ENCODE results near the gene FAM229B. TPM values are rescaled to one million over a fixed set of nuclear protein-coding genes. Genes with fewer than 3 reads are reported as not detected.
"Not testable (repeated sequence)": the region's sequence is repeated elsewhere in the genome, so short reads cannot be mapped to it uniquely, and the experiment has no call there.

The FAM229B gene
- polyA plus RNA-seq, 2 donors, result 5.4 to 6.2 TPM

DNA sequence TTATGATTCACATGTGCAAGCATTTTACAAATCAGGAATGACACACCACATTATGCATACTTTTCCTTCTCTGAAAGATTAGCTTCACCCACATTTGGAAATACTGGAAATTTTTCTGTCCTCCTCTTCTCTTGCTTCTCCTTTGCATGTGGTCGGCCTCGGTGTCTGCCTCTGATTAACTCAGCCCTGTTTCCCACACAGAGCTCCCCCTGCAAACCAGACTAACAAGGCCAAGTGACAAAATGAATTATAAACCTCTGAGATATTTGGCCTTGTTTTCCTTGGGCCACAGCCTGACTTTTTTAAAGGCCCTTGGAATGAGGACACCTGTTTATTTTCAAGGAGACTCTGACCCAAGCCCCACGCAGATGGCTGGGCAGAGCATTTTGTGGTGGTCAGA is 42.5 kb upstream of the FAM229B start:
- no peak overlapping the region for H3K27ac ChIP-seq (ENCODE audit: low read depth in 2 of 2, low read length in 1 of 2)
- H3K9me3 ChIP-seq (ENCODE audit: control insufficient read depth in 2 of 2, insufficient read depth in 1 of 2, low read depth in 1 of 2, low read length in 1 of 2), result no peaks in the 10 kb centered on the region
- no peaks in the 10 kb centered on the region for H3K36me3 ChIP-seq (ENCODE audit: control insufficient read depth in 2 of 2, insufficient read depth in 2 of 2, low read length in 1 of 2)
- no peaks in the 10 kb centered on the region for H3K27me3 ChIP-seq (ENCODE audit: control insufficient read depth in 1 of 2, insufficient read depth in 2 of 2, low read length in 2 of 2)
- WGBS, 2 donors, result 58 to 62% methylated on average over 3 of the region's 3 CpGs
- H3K4me1 ChIP-seq (ENCODE audit: control insufficient read depth in 2 of 2, insufficient read depth in 2 of 2, low read length in 1 of 2), result peaks cover 0 to 3% of the 10 kb centered on the region in 2 donors
- H3K4me3 ChIP-seq (ENCODE audit: low read depth in 1 of 2, low read length in 2 of 2), result no peak overlapping the region

DNA sequence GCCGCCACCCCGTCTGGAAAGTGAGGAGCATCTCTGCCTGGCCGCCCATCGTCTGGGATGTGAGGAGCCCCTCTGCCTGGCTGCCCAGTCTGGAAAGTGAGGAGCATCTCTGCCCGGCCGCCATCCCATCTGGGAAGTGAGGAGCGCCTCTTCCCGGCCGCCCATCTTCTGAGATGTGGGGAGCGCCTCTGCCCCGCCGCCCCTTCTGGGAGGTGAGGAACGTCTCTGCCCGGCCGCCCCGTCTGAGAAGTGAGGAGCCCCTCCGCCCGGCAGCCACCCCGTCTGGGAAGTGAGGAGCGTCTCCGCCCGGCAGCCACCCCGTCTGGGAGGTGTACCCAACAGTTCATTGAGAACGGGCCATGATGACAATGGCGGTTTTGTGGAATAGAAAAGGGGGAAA is 39.9 kb upstream of the FAM229B start:
- H3K27me3 ChIP-seq (ENCODE audit: control insufficient read depth in 1 of 2, insufficient read depth in 2 of 2, low read length in 2 of 2); H3K4me1 ChIP-seq (ENCODE audit: control insufficient read depth in 2 of 2, insufficient read depth in 2 of 2, low read length in 1 of 2); H3K27ac ChIP-seq (ENCODE audit: low read depth in 2 of 2, low read length in 1 of 2); H3K36me3 ChIP-seq (ENCODE audit: control insufficient read depth in 2 of 2, insufficient read depth in 2 of 2, low read length in 1 of 2); H3K9me3 ChIP-seq (ENCODE audit: control insufficient read depth in 2 of 2, insufficient read depth in 1 of 2, low read depth in 1 of 2, low read length in 1 of 2); H3K4me3 ChIP-seq (ENCODE audit: low read depth in 1 of 2, low read length in 2 of 2): not testable (repeated sequence)
- 94% methylated on average over 22 to 25 of the region's 25 CpGs for WGBS, 2 donors

DNA sequence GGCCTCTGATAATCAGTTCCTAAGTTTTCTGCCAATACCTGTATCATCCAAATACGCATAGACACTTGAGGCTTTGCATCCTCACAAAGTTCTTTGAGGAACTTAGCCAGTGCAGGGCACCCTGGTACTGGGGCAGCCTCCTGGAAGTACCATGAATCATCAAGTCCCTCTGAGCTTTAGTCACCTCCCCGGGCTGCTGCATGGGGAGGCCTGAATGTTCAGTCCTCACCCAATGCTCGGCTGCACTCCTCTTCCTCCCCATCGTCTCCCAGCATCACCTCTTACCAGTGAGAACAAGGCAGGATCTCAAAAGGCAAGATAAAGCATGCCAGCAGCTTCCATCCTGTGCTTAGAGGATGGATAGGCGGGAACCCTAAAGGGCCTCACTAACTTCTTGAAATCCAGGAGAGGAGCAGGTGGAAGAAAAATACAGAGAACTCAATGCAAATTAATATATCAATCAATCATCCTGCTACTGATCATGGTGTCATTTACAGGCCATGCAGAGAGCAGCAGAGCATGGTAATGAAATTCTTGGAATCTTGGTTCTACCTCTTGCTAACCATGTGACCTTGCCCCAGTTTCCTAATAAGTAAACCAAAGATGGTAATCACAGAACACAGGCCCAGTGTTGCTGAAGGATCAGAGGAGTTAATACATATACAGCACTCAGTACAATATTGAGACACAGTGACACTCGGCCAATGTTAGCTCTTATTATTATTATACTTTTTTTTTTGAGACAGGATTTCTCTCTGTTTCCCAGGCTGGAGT is 38.2 kb upstream of the FAM229B start:
- no peaks in the 10 kb centered on the region for H3K27me3 ChIP-seq (ENCODE audit: control insufficient read depth in 1 of 2, insufficient read depth in 2 of 2, low read length in 2 of 2)
- H3K36me3 ChIP-seq (ENCODE audit: control insufficient read depth in 2 of 2, insufficient read depth in 2 of 2, low read length in 1 of 2), result no peaks in the 10 kb centered on the region
- H3K9me3 ChIP-seq (ENCODE audit: control insufficient read depth in 2 of 2, insufficient read depth in 1 of 2, low read depth in 1 of 2, low read length in 1 of 2), result no peaks in the 10 kb centered on the region
- peaks cover 0 to 2% of the 10 kb centered on the region in 2 donors for H3K4me1 ChIP-seq (ENCODE audit: control insufficient read depth in 2 of 2, insufficient read depth in 2 of 2, low read length in 1 of 2)
- H3K4me3 ChIP-seq (ENCODE audit: low read depth in 1 of 2, low read length in 2 of 2), result no peak overlapping the region
- H3K27ac ChIP-seq (ENCODE audit: low read depth in 2 of 2, low read length in 1 of 2), result no peak overlapping the region
- 74 to 81% methylated on average over 6 of the region's 6 CpGs for WGBS, 2 donors

DNA sequence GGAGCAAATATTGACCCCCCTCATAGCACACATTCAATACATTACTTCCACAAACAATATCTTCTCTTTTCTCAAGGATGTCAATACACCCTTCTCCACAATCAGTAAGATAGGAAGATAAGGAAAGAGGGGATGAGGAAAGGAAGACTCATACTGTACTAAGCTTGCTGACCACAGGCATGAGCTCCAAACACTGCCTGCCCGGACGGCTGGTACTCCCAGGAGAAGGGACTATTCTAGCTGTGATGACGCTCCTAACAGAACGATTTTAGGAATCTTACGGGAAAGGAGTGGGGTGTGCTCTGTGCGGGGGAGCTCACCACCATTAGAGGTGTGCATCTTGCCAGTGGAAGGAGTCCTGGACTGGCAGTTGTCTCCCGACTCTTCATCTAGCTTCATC is 37.4 kb upstream of the FAM229B start:
- H3K4me3 ChIP-seq (ENCODE audit: low read depth in 1 of 2, low read length in 2 of 2), result no peak overlapping the region
- H3K9me3 ChIP-seq (ENCODE audit: control insufficient read depth in 2 of 2, insufficient read depth in 1 of 2, low read depth in 1 of 2, low read length in 1 of 2), result no peaks in the 10 kb centered on the region
- no peak overlapping the region for H3K27ac ChIP-seq (ENCODE audit: low read depth in 2 of 2, low read length in 1 of 2)
- 91 to 97% methylated on average over 7 of the region's 7 CpGs for WGBS, 2 donors
- H3K4me1 ChIP-seq (ENCODE audit: control insufficient read depth in 2 of 2, insufficient read depth in 2 of 2, low read length in 1 of 2), result no peaks in the 10 kb centered on the region
- no peaks in the 10 kb centered on the region for H3K27me3 ChIP-seq (ENCODE audit: control insufficient read depth in 1 of 2, insufficient read depth in 2 of 2, low read length in 2 of 2)
- no peaks in the 10 kb centered on the region for H3K36me3 ChIP-seq (ENCODE audit: control insufficient read depth in 2 of 2, insufficient read depth in 2 of 2, low read length in 1 of 2)

DNA sequence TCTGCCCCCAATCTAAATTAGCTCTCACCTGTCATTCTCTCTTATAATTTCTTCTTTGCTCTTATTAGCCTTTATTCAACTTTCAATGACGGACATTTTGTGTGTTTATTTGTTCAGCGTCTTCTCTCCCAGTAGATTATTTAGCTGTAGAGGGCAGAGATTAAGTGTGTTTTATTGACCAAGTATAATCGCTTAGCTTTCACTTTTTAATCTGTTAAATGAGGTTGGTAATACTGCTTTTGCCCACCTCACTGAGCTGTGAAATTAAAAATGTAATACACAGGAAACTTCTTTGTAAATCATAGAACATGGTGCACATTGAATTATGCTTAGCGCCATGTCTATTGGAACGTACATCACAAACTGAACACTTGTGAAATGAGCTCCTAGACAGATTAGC is 37.0 kb upstream of the FAM229B start:
- no peak overlapping the region for H3K27ac ChIP-seq (ENCODE audit: low read depth in 2 of 2, low read length in 1 of 2)
- no peaks in the 10 kb centered on the region for H3K4me1 ChIP-seq (ENCODE audit: control insufficient read depth in 2 of 2, insufficient read depth in 2 of 2, low read length in 1 of 2)
- 89 to 94% methylated on average over 5 of the region's 5 CpGs for WGBS, 2 donors
- H3K9me3 ChIP-seq (ENCODE audit: control insufficient read depth in 2 of 2, insufficient read depth in 1 of 2, low read depth in 1 of 2, low read length in 1 of 2), result no peaks in the 10 kb centered on the region
- H3K27me3 ChIP-seq (ENCODE audit: control insufficient read depth in 1 of 2, insufficient read depth in 2 of 2, low read length in 2 of 2), result no peaks in the 10 kb centered on the region
- no peak overlapping the region for H3K4me3 ChIP-seq (ENCODE audit: low read depth in 1 of 2, low read length in 2 of 2)
- no peaks in the 10 kb centered on the region for H3K36me3 ChIP-seq (ENCODE audit: control insufficient read depth in 2 of 2, insufficient read depth in 2 of 2, low read length in 1 of 2)

DNA sequence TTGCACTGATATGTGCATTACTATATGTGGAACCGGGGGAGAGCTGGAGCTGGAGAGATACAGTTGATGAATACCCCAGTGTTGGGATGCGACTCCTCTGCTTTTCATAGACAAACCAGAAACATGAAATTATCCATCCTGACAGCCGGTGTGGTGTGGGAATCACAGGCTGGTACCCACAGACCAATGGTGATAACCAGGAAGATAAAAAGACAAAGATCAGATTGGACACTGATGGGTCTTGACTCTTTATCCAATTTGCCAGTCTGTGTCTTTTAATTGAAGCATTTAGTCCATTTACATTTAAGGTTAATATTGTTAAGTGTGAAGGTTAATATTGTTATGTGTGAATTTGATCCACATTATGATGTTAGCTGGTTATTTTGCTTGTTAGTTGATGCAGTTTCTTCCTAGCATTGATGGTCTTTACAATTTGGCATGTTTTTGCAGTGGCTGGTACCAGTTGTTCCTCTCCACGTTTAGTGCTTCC is 36.1 kb upstream of the FAM229B start:
- H3K27ac ChIP-seq (ENCODE audit: low read depth in 2 of 2, low read length in 1 of 2); H3K4me3 ChIP-seq (ENCODE audit: low read depth in 1 of 2, low read length in 2 of 2); H3K36me3 ChIP-seq (ENCODE audit: control insufficient read depth in 2 of 2, insufficient read depth in 2 of 2, low read length in 1 of 2); H3K9me3 ChIP-seq (ENCODE audit: control insufficient read depth in 2 of 2, insufficient read depth in 1 of 2, low read depth in 1 of 2, low read length in 1 of 2); H3K27me3 ChIP-seq (ENCODE audit: control insufficient read depth in 1 of 2, insufficient read depth in 2 of 2, low read length in 2 of 2); H3K4me1 ChIP-seq (ENCODE audit: control insufficient read depth in 2 of 2, insufficient read depth in 2 of 2, low read length in 1 of 2): not testable (repeated sequence)
- 90 to 91% methylated on average over 4 of the region's 4 CpGs for WGBS, 2 donors

DNA sequence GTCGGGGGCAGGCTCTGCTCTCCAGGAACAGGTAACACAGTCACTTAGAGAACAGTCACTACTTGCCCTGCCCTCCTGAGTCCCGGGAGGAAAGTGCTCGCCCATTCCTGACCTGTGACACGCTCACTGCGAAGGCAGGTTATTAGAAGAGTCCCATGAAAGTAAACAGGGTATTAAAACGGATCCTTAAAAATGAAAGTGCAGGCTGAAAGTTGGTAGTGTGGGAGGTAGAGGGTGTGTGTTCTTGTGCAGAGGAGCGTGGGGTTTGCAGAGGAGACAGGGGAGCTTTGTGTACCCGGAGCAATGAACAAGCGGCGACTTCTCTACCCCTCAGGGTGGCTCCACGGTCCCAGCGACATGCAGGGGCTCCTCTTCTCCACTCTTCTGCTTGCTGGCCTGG is 33.4 kb upstream of the FAM229B start, which contains the start of gene CCN6:
CCN6 (plus strand) TSS at position 104 of the 400 bp plus-strand sequence; CDS start at position 358, 254 bp downstream.
- Histone ChIP-seq H3K27ac (ENCODE audit: low read depth in 2 of 2, low read length in 1 of 2) (no peak within 1 kb of the TSS), H3K4me1 (ENCODE audit: control insufficient read depth in 2 of 2, insufficient read depth in 2 of 2, low read length in 1 of 2) (no peaks in the 10 kb centered on the region), H3K27me3 (ENCODE audit: control insufficient read depth in 1 of 2, insufficient read depth in 2 of 2, low read length in 2 of 2) (no peaks in the 10 kb centered on the region)

DNA sequence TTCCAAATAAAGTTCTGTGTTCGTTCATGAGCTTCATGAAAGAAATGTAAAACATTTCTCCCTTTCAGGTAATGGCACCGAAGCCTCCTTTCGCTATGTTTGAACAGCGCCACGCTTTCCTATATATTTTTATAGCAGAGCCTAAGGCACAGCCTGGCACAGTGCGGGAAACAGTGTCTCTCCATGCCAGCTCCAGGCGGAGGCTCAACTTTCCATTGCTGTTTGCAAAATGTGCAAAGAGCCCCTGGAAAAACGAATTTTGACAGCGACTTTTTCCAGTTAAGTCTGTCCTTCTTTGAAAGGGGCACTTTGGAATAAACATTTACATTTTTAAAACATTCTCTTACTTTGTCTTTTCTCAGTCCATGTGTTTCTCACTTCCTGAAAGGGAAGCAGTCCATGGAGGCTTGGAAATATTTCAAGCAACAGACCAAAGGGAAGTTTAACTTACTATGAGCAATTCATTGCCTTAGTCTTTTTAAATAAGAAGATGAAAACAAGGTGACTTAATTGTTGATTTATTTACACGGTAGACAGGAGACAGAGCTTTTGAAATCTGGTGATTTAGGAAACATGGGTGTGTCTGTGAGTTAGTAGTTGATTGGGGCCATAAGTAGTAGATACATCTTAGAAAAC is 32.7 kb upstream of the FAM229B start:
- 71% methylated on average over 10 of the region's 10 CpGs for WGBS, 2 donors
- Histone ChIP-seq H3K4me1 (ENCODE audit: control insufficient read depth in 2 of 2, insufficient read depth in 2 of 2, low read length in 1 of 2) (no peaks in the 10 kb centered on the region), H3K9me3 (ENCODE audit: control insufficient read depth in 2 of 2, insufficient read depth in 1 of 2, low read depth in 1 of 2, low read length in 1 of 2) (no peaks in the 10 kb centered on the region), H3K27ac (ENCODE audit: low read depth in 2 of 2, low read length in 1 of 2) (no peak overlapping the region), H3K4me3 (ENCODE audit: low read depth in 1 of 2, low read length in 2 of 2) (no peak overlapping the region), H3K36me3 (ENCODE audit: control insufficient read depth in 2 of 2, insufficient read depth in 2 of 2, low read length in 1 of 2) (no peaks in the 10 kb centered on the region), H3K27me3 (ENCODE audit: control insufficient read depth in 1 of 2, insufficient read depth in 2 of 2, low read length in 2 of 2) (no peaks in the 10 kb centered on the region)

More for the DNA sequence above, 33.4 kb upstream of the FAM229B start, which contains the start of gene CCN6:
- Histone ChIP-seq H3K36me3 (ENCODE audit: control insufficient read depth in 2 of 2, insufficient read depth in 2 of 2, low read length in 1 of 2) (no peaks in the 10 kb centered on the region), H3K9me3 (ENCODE audit: control insufficient read depth in 2 of 2, insufficient read depth in 1 of 2, low read depth in 1 of 2, low read length in 1 of 2) (no peaks in the 10 kb centered on the region), H3K4me3 (ENCODE audit: low read depth in 1 of 2, low read length in 2 of 2) (no peak within 1 kb of the TSS)
- WGBS, 2 donors, result 71 to 73% methylated on average over 12 of the region's 12 CpGs

DNA sequence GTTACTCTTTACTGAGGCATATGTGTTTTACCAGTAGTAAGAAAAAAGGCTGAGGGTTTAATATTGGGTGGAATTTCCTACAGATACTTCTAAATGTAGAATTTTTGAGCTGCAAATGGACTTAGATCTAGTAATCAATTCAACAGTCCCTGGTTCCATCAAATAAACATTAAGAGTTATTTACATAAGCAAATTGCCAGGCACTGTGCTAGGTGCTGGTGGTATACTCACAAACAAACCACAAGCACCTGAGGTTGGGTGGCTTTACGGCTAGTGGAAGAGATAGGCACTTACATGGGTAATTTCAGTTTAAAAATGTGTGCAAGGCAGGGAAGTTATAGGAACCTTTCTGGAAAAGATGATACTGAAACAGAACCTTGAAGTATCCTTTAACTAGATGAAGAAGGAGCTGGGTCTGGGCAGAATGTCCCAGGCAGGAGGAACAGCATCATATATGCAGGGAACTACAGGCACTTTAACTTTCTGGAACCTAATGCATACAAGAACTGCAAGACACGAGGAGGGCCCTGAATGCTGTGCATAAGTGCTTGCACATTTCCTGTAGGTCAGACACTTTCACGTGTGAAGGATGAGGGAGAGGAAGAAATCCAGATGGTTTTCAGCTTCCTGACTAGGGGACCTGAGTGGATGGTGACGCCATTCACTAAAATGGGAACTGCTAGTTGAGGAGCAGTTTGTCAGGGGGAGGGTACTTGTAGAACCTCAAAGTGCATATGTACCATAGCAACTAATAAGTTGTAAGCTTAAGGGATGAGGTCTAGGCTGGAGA is 29.0 kb upstream of the FAM229B start:
- Histone ChIP-seq H3K4me3 (ENCODE audit: low read depth in 1 of 2, low read length in 2 of 2) (no peak overlapping the region), H3K27ac (ENCODE audit: low read depth in 2 of 2, low read length in 1 of 2) (no peak overlapping the region), H3K27me3 (ENCODE audit: control insufficient read depth in 1 of 2, insufficient read depth in 2 of 2, low read length in 2 of 2) (no peaks in the 10 kb centered on the region), H3K9me3 (ENCODE audit: control insufficient read depth in 2 of 2, insufficient read depth in 1 of 2, low read depth in 1 of 2, low read length in 1 of 2) (peaks cover 0 to 2% of the 10 kb centered on the region in 2 donors), H3K36me3 (ENCODE audit: control insufficient read depth in 2 of 2, insufficient read depth in 2 of 2, low read length in 1 of 2) (no peaks in the 10 kb centered on the region), H3K4me1 (ENCODE audit: control insufficient read depth in 2 of 2, insufficient read depth in 2 of 2, low read length in 1 of 2) (no peaks in the 10 kb centered on the region)
- 74 to 76% methylated on average over 4 of the region's 4 CpGs for WGBS, 2 donors

Data from esophagus (tissue), 2 donors.